ENCODE data around the gene POU6F2. TPM values are rescaled to one million over a fixed set of nuclear protein-coding genes. Genes with fewer than 3 reads are reported as not detected.

POU6F2 gene
- total RNA-seq, 4 donors from 2014 or later = not detected

DNA sequence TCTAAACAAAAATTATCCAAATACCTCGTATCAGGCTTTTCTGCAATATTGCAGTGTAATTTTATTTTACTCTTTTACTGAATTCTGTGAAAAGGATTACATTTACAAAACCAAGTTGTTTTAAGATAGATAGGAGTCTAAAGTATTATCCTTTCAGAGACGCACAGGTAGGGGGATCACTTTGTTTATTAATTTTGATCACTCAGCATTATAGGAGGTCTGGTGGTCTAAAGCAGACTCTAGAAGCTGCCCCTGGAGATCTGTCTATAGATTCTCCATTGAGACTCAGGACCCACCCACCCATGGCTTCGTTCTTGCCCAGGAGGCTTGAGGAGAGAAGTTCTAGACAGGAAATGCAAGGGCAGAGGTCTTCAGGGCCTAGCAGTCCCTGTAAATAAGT lies 365.1 kb downstream of the POU6F2 start:
- H3K4me1 ChIP-seq = no peaks in the 10 kb centered on the region
- WGBS = 90% methylated on average over 3 of the region's 3 CpGs
- no peak overlapping the region for H3K4me3 ChIP-seq
- no peaks in the 10 kb centered on the region for H3K27me3 ChIP-seq
- no peak for TF ChIP-seq POLR2A (IDR thresholded peaks at IDR 0.05)
- no peak for TF ChIP-seq EP300 (IDR thresholded peaks at IDR 0.05)
- TF ChIP-seq, protein P1, sequence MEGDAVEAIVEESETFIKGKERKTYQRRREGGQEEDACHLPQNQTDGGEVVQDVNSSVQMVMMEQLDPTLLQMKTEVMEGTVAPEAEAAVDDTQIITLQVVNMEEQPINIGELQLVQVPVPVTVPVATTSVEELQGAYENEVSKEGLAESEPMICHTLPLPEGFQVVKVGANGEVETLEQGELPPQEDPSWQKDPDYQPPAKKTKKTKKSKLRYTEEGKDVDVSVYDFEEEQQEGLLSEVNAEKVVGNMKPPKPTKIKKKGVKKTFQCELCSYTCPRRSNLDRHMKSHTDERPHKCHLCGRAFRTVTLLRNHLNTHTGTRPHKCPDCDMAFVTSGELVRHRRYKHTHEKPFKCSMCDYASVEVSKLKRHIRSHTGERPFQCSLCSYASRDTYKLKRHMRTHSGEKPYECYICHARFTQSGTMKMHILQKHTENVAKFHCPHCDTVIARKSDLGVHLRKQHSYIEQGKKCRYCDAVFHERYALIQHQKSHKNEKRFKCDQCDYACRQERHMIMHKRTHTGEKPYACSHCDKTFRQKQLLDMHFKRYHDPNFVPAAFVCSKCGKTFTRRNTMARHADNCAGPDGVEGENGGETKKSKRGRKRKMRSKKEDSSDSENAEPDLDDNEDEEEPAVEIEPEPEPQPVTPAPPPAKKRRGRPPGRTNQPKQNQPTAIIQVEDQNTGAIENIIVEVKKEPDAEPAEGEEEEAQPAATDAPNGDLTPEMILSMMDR (IDR thresholded peaks at IDR 0.05) = no peak
- no peak for TF ChIP-seq POLR2AphosphoS5 (IDR thresholded peaks at IDR 0.05)
- no peaks in the 10 kb centered on the region for H3K9me3 ChIP-seq
- H3K36me3 ChIP-seq = no peaks in the 10 kb centered on the region
- no peak for DNase-seq (ENCODE audit: low spot score in 2 of 2)
- H3K27ac ChIP-seq = no peak overlapping the region

DNA sequence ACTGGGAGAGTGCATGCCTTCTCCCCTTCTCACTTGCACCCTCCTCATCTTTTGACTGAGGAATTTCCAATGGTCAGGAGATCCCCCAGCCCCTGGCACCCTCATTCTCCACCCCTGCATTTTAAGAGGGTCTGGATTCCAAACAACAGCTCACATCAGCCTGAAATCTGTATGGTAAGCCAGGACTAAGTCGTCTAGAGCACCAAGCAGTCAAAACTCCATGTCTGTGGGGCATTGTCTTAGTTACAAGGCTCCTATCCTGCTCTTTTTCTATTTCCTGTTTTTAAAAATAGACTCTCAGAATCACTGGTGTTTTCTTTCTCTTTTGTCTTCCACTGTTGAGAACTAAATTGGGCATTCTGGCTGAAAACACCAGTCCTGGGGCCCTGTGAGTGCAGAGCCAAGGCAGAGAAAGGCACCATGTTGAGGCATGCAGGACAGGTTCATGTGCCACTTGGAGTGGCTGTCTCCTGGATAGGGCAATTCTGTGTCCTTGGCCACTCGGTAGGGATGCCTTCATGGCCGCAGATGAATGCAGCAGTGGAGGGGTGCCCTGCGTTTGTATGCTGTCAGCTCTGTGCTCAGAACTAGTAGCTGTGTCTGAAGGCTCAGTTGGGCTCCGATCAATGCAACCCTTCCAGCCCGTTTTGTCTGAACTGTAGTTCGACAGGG lies 371.9 kb downstream of the POU6F2 start:
- WGBS = 84% methylated on average over 7 of the region's 7 CpGs
- no peak overlapping the region for H3K27ac ChIP-seq

DNA sequence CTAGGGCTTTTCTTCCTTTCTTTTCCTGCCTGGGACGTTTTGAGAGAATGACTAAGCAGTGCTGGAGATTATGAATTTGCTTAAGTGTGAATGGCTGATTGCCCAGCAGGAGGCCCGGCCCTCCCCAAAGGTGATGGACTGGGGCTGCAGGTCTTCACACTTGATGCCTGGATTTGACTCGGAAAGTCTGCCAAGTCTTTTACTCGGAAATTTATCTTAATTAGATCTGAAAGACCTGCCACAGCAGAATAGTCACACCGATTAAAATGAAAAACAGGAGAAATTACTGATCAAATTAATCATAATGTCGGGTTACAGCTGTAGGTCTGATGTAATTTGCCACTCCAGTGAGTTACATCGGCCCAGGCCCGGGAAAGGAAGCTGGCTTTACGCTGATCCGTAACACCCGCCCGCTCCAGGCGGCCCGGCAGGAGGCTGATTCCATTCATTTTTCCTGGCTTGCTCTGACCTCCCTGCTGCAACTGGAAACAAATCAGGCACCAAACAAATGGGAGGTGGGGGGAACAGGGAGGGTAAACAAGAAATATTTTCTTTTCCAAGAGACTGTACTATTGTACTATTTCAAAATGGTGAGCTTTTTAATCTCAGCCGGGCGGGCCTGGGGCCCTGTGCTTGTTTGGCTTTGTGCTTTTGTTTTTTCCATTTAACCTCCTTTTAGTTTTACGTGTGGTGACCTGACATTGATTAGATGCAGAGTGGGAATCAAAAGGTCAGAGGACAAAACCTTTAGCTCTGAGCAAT lies 376.1 kb downstream of the POU6F2 start:
- H3K36me3 ChIP-seq = no peaks in the 10 kb centered on the region
- no peak overlapping the region for H3K27ac ChIP-seq
- WGBS = 38% methylated on average over 17 of the region's 17 CpGs
- TF ChIP-seq POLR2A (IDR thresholded peaks at IDR 0.05) (no peak), EP300 (IDR thresholded peaks at IDR 0.05) (no peak), POLR2AphosphoS5 (IDR thresholded peaks at IDR 0.05) (no peak)
- TF ChIP-seq, protein P1 (IDR thresholded peaks at IDR 0.05) = no peak
- no peaks in the 10 kb centered on the region for H3K27me3 ChIP-seq
- no peaks in the 10 kb centered on the region for H3K9me3 ChIP-seq
- peaks cover 13% of the 10 kb centered on the region for H3K4me1 ChIP-seq
- H3K4me3 ChIP-seq = no peak overlapping the region
- no peak for DNase-seq (ENCODE audit: low spot score in 2 of 2)

More for the DNA sequence above, 371.9 kb downstream of the POU6F2 start:
- H3K4me3 ChIP-seq = no peak overlapping the region
- no peaks in the 10 kb centered on the region for H3K27me3 ChIP-seq
- TF ChIP-seq POLR2AphosphoS5 (IDR thresholded peaks at IDR 0.05) = no peak
- TF ChIP-seq, protein P1 (IDR thresholded peaks at IDR 0.05) = no peak
- no peak for TF ChIP-seq EP300 (IDR thresholded peaks at IDR 0.05)
- no peak for TF ChIP-seq POLR2A (IDR thresholded peaks at IDR 0.05)
- no peaks in the 10 kb centered on the region for H3K9me3 ChIP-seq
- H3K4me1 ChIP-seq = peaks cover 8% of the 10 kb centered on the region
- no peaks in the 10 kb centered on the region for H3K36me3 ChIP-seq
- DNase-seq (ENCODE audit: low spot score in 2 of 2) = no peak

DNA sequence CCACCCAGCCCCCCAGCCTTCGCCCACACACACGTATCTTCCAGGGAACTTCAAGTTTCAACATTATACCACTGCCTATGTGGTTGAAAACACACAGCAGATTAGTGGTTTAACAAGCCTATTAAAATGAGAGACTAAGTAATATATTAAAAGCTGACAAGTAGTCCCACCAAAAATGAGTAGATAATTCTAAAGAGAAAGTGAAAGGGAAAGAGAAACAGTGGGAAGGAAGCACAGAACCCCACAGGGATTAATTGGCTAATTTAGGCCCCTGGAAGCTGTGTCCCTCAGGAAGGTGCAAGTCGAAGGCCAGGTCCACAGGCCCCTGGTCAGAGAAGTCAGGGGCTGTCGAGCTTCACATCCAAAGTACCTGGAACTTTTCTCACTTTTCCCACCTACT lies 378.0 kb downstream of the POU6F2 start:
- no peak overlapping the region for H3K4me3 ChIP-seq
- peaks cover 13% of the 10 kb centered on the region for H3K4me1 ChIP-seq
- TF ChIP-seq EP300 (IDR thresholded peaks at IDR 0.05) (no peak), POLR2A (IDR thresholded peaks at IDR 0.05) (no peak), POLR2AphosphoS5 (IDR thresholded peaks at IDR 0.05) (no peak)
- TF ChIP-seq, protein P1 (IDR thresholded peaks at IDR 0.05) = no peak
- H3K27ac ChIP-seq = no peak overlapping the region
- H3K27me3 ChIP-seq = no peaks in the 10 kb centered on the region
- no peaks in the 10 kb centered on the region for H3K9me3 ChIP-seq
- WGBS = 77% methylated on average over 4 of the region's 4 CpGs
- no peak for DNase-seq (ENCODE audit: low spot score in 2 of 2)
- H3K36me3 ChIP-seq = no peaks in the 10 kb centered on the region

DNA sequence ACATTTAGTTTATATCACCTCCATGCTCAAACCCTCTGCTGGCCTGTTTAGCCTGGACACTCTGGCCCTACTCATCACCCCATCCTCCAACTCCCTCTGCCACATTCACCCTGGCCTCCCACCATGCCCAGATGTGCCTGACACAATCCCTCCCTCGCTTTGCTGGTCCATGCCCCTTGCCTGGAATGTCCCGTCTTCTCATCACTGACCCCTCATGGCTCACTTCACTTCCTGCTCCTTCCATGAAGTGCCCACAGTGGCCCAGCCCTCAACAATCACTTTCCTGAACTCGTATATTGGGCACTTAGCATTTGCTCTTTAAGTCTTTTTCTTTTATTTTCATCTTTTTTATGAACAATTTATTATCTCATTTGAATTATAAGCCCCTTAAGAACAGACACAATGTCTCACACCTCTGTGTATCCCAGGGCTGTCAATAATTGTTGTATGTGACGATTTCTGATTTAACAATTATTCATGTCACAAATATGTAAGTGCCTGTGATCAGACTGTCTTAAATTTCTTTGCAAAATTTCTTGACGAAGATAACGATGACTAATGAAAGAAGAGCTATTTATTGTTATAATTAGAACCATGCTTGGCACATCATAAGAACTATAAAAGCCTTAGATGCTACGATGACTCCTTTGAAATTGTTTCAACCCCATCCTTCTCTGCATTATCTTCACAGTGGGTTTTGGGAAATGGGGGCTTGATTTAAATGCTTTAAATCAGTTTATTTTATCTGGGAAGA lies 378.6 kb downstream of the POU6F2 start:
- Histone ChIP-seq H3K4me3 (no peak overlapping the region), H3K4me1 (peaks cover 13% of the 10 kb centered on the region), H3K27me3 (no peaks in the 10 kb centered on the region), H3K9me3 (no peaks in the 10 kb centered on the region), H3K36me3 (no peaks in the 10 kb centered on the region), H3K27ac (no peak overlapping the region)
- 65% methylated on average over 7 of the region's 7 CpGs for WGBS
- no peak for DNase-seq (ENCODE audit: low spot score in 2 of 2)
- no peak for TF ChIP-seq POLR2AphosphoS5 (IDR thresholded peaks at IDR 0.05)
- no peak for TF ChIP-seq POLR2A (IDR thresholded peaks at IDR 0.05)
- TF ChIP-seq, protein P1 (IDR thresholded peaks at IDR 0.05) = no peak
- TF ChIP-seq EP300 (IDR thresholded peaks at IDR 0.05) = no peak

All from suprapubic skin (tissue), 4 donors.